Germinal center (tissue), 1 donor: ENCODE results near the gene FUT8.

Source experiments
- DNase-seq: peaks from one replicate; pipeline ENCODE4 v3.0.0; 2012; ENCODE audit warnings: mixed read lengths, low spot score

FUT8 gene

DNA sequence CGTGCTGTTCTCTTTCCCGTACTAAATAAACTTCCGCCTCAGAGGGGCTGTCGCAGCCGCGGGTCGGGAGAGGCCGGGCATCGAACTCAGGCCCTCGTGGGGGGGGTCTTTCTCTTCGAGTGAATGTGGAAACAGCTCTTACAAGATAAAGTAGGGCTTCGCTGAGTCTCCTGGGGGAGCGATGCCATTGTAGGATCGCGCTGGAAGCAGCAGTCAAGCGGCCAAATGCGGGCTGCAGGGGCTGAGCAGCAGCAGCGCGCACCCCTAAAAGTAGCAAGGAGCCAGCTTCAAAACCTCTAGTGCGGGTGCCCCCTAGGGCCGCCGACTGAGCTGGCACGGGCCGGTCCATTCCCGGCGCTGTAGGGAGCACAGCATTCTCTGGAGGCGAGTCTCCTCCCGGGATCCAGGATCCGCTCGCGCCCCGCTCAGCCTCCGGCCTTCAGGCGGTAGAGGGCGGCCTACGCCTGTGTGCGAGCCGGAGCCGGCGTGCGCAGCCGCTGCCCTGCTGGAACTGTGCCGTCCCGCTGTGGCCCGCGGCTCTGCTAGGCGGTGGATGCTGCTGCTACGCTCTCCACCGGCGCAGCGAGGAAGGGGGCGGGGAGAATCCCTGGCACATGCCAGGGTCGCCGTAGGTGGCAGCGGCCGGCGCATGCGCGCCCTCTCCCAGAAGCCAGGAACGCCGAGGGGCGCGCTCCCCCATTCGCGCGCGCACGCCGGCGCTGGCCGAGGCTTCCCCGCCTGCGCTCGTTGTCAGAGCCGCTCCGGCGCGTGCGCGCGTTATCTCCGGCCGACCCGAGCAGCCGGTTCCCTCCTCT, at the start of gene FUT8:
FUT8 (plus strand) TSS at position 699 of the 815 bp plus-strand sequence. CDS start 148,834 bp downstream, outside the sequence.
- DNase-seq: peak; percentile 93

DNA sequence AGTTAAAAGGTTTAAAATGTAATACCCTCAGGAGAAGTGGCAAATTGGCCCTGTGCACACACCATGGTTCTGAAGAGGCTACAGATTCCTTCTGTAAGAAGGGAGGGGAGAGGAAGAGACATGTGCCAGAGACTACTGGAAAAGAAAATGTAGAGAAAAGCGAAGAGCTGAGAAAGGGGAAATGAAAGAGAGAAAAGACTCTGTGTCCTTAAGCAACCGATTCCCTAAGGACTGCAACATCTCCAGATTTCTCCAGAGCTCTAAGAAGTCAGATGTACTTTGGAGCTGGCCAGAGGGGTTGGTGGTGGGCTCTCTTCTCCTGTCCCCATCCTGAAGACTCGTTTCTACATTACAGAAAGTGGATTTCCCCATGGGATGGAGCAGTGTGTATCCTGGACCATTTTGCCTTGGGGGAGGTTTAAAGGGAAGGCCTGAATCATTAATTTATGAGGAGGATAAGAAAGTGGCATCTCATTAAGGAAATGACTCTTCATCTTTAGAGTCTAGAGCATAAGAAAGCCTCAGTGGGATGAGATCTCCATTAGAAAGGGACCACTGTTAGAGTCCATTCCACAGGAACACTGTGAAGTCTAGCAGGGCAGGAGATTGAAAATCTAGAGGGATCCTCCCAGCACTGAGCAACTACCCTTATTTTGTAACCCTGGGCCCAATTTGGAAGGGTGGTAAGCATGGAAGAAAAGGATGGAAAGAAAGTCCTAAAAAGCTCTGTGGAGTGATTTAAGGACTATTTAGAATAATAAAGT, 45.5 kb upstream of the FUT8 start:
- DNase-seq: peak; percentile 12

DNA sequence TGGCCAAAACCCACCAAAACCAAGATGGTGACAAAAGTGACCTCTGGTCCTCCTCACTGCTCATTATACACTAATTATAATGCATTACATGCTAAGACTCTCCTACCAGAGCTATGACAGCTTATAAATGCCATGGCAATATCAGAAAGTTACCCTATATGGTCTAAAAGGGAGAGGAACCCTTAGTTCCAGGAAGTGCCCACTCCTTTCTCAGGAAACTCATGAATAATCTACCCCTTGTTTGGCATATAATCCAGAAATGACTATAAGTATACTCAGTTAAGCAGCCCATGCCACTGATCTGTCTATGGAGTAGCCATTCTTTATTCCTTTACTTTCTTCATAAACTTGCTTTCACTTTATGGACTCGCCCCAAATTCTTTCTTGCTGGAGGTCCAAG, 43.0 kb upstream of the FUT8 start:
- no peak for DNase-seq

DNA sequence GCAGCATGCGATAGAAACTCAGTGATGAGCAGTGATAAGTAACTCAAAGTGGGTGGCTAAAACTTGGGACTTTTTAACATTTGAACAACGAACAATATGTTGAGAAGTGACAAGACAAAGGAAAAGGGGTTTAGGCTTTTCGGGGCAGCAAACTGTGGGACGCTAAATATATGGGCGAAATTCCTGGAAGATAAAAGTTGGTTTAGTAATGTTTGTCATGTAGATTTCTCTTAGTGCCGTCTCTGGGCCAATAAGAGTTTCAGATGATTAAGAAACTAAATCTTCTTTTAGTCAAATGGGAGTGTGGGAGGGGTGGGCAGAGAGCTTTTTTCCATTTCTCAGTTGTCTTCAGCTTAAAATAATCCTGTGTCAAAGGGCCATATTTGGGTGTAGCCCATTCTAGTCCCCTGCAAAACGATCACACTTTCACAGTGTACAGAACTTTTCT, 41.7 kb upstream of the FUT8 start:
- DNase-seq: no peak

GRCh38 chr14:65371784-65372183, 40.7 kb upstream of the FUT8 start:
- no peak for DNase-seq

GRCh38 chr14:65373016-65373670, 39.4 kb upstream of the FUT8 start:
- DNase-seq: no peak

- DNase-seq: no peak
These were observed 38.9 kb upstream of the FUT8 start for GRCh38 chr14:65373671-65374039.

- no peak for DNase-seq
These were observed 35.0 kb upstream of the FUT8 start for GRCh38 chr14:65377576-65377975.

DNA sequence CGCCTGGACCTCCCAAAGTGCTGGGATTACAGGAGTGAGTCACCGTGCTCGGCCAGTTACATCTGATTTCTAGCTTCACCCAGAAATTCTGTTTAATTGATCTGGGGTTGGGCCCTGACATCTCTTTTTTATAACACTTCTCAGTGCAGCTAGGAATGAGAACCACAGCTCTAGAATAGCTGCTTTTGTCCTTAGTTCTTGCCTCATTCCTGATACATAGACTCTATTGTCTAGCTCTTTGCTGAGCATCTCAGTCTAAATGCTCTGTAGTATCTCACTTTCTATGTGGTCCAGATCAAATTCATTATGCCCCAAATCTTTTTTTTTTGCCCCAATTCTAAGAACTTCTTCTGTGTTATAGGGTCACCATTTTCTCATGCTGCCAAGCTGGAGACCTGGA, 29.9 kb upstream of the FUT8 start:
- no peak for DNase-seq

- DNase-seq: no peak
These were observed 25.4 kb upstream of the FUT8 start for GRCh38 chr14:65387171-65387570.

GRCh38 chr14:65387628-65388027, 24.9 kb upstream of the FUT8 start:
- no peak for DNase-seq

DNA sequence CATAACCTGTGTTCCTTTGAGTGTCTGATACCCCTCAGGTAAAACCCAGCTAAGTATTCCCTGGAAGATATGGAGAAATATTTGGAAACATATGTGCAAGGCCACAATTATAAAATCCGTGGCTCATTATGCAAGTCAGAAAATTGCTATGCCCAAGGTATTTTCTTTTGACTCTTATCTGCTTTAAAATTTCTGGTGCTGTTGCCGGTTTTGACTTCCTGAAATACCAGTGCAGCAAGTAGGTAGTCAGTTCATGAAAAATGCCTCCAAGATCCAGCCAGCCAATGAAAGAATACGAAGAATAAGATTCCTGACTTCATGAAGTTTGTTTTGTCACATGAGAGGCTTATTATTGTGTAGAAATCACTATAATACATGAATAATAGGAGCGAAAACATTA, 20.2 kb upstream of the FUT8 start:
- no peak for DNase-seq

- DNase-seq: no peak
These were observed 16.2 kb upstream of the FUT8 start for GRCh38 chr14:65396082-65396910.

GRCh38 chr14:65403231-65403630, 9.3 kb upstream of the FUT8 start:
- no peak for DNase-seq

DNA sequence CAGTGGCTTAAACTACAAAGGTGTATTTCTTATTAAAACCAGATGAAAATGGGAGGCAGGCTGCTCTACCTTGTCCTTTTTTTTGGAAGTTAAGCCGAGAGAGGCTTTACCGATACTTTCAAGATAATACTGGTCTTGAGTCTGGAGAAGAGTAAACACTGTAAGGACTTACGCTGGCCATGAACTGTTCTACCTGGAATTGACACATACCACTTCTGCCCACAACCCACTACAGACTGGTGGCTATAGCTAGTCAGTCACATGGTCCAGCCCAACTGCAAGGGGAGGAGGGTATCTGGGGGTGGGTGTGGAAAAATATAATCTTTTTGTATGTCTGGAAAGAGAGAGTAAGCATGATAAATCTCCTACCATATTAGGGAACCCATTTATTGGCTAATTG, 4.4 kb upstream of the FUT8 start:
- DNase-seq: no peak

DNA sequence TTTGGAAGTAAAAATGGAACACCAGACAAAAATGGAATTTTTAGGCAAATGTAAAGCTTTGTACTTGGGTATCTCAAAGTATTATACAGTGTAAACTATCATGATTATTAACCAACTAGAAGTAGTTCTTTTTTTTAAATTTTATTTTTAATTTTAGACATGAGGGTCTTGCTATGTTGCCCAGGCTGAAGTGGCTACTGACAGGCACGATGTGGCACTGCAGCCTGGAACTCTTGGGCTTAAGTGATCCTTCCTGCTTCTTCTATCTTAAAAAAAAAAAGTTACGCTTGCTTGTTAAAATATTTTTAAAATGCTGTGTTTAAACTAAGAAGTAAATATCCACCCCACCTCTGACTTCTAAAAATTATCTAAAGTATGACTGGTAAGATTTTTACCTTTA, 1.9 kb upstream of the FUT8 start:
- no peak for DNase-seq

DNA sequence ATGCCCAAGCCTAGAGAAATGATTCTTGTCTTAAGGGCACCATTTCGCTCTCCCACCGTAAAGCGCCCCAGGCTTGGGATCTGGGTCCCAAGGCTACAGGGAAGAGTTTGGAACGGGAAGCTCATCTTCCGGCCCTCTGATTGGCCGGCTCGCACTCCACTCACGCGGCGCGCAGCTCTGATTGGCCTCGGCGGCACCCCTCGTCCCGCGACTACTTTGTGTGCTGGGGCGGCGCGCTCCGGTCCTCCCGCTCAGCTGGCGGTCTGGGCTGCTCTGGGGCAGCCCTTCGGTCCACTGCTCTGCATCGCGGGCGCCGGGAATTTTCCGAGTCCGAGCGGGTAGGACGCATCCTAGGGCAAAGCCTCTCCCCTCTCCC, 886 bp upstream of the FUT8 start:
- peak; percentile 89 for DNase-seq

DNA sequence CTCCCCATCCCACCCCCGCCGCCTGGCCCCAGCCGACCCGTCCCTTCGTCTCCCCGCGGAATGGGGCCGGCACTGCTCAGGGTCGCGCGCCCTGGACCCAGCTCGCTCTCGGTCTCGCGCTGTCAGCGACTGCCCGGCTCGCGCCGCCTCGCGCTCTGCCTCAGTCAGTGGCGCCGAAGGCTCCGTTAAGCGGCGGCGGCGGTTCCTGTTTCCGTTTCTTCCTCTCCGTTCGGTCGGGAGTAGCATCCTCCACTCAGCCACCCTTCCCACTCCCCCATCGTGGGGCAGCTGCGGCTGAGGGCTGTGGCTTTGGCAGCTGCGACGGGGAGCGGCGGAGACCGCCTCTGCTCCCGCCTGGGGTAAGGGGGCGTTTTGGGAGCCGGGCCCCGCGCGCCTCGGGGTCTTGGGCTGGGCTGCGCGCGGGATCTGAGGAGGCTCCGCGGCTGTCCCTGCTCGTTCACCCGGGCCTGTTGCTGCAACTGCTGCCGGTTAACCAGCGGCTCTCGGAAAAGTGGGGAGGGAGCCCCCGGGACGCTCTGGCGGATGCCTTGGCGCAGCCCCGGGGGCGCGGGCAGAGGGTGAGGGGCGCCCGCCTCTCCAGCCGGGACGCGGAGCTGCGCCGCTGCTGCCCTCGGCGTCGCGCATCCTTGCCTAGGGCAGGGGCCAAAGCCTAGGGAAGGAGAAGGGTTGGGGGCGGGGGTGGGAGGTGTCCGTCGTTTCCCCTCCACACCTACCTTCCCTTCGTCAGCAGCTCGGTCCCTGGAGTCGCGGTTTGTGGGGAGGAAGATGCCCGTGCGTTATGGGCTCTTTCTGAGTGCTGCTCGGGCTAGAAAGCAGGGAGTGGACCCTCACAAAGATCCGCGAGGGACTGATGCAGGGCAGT, 567 bp downstream of the FUT8 start:
- peak; percentile 66 for DNase-seq

DNA sequence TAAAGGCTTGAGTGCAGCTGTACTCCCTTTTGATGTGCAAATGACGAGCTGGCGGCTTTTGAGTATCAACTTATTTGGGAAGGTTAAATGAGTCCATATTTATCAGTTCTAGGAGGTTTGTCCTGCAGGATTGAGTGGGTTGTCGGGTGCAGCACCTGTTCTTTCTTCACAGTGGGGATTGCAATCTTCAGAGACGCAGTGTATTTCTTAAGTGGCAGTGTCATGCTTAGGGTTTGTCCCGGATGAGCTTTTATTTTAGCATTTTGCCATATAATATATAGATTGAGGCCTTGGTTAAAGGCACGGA, 1.2 kb downstream of the FUT8 start:
- DNase-seq: no peak

- DNase-seq: peak; percentile 26
These were observed 2.5 kb downstream of the FUT8 start for GRCh38 chr14:65414961-65415589.

DNA sequence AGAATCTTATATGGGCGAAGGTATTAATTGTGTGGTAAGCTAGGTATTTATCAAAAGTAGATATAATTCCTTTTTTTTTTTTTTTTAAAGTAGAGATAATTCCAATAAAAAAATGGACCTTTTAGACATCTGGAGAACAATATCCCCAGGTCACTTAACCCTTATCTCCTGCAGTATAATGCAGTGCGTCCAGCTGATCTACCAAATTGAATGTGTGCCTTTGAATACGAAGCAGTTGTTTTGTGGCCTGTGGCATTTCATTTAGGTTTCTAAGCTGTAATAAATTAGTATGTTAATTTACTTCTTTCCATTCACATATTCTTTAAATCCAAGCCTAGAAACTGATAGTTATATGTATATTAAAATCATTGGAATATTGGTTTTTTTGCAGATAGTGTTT, 3.1 kb downstream of the FUT8 start:
- no peak for DNase-seq
